Measurements from ENCODE around the gene NABP1. TPM values are rescaled to one million over a fixed set of nuclear protein-coding genes. Genes with fewer than 3 reads are reported as not detected.

Gene NABP1
- total RNA-seq, 4 donors from 2014 or later = 58.3 to 318 (median 104) TPM

DNA sequence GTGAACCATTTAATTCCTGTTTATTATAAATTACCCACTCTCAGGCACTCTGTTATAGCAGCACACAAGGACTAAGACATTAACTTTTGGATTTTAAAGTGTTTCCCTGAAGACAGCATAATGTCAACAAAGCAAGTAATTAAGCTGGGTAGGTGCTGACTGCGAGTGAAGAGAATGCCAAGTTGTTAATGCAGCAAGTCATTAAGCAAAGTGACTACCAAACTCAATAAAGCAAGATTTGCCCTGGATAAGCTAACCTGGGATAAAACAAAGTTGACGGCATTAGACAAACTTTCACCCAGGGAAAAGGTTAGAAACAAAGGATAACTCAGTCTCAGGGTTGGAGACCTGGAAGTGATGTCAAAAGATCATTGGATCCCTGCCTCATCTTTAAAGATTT, 28.4 kb upstream of the NABP1 start:
- DNase-seq (ENCODE audit: low spot score) = no peak
- TF ChIP-seq, protein P1, sequence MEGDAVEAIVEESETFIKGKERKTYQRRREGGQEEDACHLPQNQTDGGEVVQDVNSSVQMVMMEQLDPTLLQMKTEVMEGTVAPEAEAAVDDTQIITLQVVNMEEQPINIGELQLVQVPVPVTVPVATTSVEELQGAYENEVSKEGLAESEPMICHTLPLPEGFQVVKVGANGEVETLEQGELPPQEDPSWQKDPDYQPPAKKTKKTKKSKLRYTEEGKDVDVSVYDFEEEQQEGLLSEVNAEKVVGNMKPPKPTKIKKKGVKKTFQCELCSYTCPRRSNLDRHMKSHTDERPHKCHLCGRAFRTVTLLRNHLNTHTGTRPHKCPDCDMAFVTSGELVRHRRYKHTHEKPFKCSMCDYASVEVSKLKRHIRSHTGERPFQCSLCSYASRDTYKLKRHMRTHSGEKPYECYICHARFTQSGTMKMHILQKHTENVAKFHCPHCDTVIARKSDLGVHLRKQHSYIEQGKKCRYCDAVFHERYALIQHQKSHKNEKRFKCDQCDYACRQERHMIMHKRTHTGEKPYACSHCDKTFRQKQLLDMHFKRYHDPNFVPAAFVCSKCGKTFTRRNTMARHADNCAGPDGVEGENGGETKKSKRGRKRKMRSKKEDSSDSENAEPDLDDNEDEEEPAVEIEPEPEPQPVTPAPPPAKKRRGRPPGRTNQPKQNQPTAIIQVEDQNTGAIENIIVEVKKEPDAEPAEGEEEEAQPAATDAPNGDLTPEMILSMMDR (IDR thresholded peaks at IDR 0.05) = no peak
- no peak for ATAC-seq (ENCODE audit: low FRiP score)

DNA sequence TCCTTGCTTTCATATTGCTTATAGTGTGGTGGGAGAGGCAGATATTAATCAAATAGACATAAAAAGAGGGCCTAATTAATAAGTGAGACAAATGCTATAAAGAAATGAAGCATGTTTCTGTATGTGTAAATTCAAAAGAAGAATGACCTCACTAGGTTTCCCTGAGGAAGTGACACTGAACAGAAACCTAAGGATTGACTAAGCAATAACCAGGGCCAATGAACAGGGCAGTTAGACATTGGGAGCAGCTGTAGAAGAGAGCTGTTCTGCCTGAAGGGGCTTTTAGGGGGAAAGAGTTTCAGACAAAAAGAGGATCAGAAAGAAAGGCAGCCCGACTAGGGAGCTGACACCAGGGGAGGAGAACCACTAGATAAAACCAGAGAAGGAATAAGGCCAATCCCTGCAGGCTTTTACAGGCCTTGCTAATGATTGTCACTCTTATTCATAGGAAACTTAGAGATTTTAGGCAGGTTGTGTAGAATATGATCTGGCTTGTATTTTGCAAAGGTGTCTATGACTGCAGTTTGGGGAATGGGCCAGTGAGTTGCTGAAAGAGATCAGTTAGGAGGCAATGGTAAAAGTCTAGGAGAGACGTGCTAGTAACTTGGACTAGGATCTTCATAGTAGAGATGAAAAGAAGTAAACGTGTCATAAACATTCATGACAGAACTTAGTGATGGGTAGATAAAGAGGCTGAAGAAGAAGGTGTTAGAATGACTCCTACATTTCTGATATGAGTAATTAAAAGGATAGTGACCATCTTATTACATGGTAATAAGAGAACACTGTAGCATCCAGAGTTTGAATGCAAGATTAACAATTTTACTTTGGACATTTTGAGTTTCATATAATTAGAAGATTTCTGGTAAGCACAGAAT, 26.8 kb upstream of the NABP1 start:
- no peak for DNase-seq (ENCODE audit: low spot score)
- TF ChIP-seq, protein P1 (IDR thresholded peaks at IDR 0.05) = no peak
- no peak for ATAC-seq (ENCODE audit: low FRiP score)

DNA sequence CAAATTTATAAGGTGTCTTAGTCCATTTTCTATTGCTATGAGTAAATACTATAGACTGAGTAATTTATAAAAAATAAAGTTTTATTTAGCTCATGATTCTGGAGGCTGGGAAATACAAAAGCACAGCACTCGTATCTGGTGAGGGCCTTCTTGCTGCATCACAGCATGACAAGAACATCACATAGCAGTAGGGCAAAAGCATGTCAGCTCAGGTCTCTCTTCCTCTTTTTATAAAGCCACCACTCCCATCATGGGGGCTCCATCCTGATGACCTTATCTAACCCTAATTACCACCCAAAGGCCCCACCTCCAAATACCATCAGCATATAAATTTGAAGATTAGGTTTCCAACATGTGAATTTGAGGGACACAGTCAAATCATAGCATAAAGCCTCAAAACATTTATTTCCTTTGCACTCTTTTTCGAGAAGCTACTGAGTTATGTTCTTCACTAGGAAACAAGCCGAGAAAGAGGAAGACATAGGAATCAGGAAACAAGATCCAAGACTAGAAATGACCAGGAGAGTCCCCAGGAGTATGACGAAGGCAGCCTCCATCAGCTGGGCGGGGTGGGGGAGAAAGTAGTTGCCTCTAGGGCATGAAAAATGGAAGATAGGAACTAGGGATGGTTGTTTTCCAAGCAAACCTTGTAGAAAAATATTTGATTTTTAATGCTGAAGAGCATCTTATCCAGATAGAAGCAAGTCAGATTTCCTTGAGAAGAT, 24.1 kb upstream of the NABP1 start:
- DNase-seq (ENCODE audit: low spot score) = no peak

DNA sequence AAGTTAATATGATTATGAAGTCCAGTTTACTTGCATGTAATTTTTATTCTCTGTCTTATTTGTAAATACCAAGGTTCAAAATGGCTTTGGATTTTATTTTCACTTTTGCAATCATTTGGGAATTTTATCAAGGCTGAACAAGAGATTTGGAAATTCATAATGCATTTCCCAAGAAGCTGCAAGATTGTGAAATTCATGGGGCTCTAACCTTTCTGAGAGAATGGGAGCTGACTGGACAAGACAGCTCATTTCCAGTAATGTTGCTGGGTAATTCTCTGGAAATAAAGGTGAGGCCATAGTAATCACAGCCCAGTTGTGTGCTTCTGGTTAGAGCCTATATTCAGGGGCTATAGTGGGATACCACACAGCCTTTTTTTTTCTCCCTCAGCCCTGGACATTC, 21.5 kb upstream of the NABP1 start:
- ATAC-seq (ENCODE audit: low FRiP score) = peak; percentile 94
- DNase-seq (ENCODE audit: low spot score) = no peak
- TF ChIP-seq, protein P1 (IDR thresholded peaks at IDR 0.05) = no peak

More for the DNA sequence above, 24.1 kb upstream of the NABP1 start:
- TF ChIP-seq, protein P1 (IDR thresholded peaks at IDR 0.05) = no peak
- ATAC-seq (ENCODE audit: low FRiP score) = no peak

DNA sequence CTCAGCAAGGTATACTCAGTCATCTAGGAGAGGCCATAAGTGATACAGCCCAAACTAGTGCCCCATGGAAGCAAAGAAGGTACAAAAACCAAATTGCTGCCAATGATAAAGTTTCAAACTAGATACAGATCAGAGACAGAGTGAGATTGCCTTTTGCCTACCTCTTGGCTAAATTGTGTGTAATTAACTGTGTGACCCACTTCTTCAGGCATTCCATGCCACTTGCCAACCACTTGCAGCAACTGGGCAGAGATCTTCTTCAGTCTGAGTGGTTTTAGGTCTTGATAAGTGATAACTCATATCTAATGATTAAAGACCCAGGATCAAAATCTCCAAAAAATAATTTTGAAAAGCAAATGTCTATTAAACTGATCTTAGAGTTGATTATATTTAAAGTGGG, 21.1 kb upstream of the NABP1 start:
- TF ChIP-seq, protein P1 (IDR thresholded peaks at IDR 0.05) = no peak
- DNase-seq (ENCODE audit: low spot score) (no peak), ATAC-seq (ENCODE audit: low FRiP score) (peak; percentile 24)

DNA sequence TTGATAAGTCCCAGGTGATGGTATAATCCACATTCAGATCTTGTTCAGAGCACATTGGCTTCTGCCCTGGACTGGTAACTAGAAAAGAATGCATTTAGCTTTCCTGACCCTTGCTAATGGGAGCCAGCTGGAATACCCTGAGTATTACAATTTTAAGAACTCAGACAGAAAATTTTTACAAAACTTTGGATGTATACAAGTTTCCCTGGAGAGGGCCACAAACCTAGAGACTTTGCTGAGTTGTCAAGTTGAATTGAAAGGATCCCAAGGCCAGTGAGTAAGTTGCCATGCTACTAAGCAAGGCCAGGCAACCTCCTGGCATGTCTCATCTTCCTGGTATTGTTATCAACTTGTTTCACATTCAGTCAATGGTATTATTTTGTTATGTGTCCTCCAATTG, 20.0 kb upstream of the NABP1 start:
- DNase-seq (ENCODE audit: low spot score) (no peak), ATAC-seq (ENCODE audit: low FRiP score) (peak; percentile 22)
- TF ChIP-seq, protein P1 (IDR thresholded peaks at IDR 0.05) = no peak

Measured in omental fat pad (tissue), 4 donors.